Astrocyte (in vitro differentiated cells and primary cell): ENCODE results near the gene FASN. TPM values are rescaled to one million over a fixed set of nuclear protein-coding genes. Genes with fewer than 3 reads are reported as not detected.
"Not testable (repeated sequence)": the region's sequence is repeated elsewhere in the genome, so short reads cannot be mapped to it uniquely, and the experiment has no call there.

Source experiments
- DNase-seq: peaks from one replicate; pipeline ENCODE4 v3.0.0-alpha.2; 2010; ENCODE audit warnings: low read depth
- FAIRE-seq: peaks from 2 replicates; lab custom pipeline; 2011; peaks lifted over from hg19 to GRCh38; lab: Jason Lieb, UNC
- H2AFZ ChIP-seq: 2 replicates; pipeline ENCODE4 v1.6.0; 2012; ENCODE audit warnings: low read depth, low read length, inconsistent platforms
- H3K27ac ChIP-seq: 2 replicates; pipeline ENCODE4 v1.5.1; 2011; ENCODE audit warnings: low read depth, low read length, inconsistent platforms
- H3K27me3 ChIP-seq: 2 replicates; pipeline ENCODE4 v1.6.0; 2011; ENCODE audit warnings: low read length, inconsistent platforms; ENCODE audit not compliant: insufficient read depth
- H3K36me3 ChIP-seq: 2 replicates; pipeline ENCODE4 v1.5.1; 2011; ENCODE audit warnings: low read length, inconsistent platforms; ENCODE audit not compliant: insufficient read depth
- H3K4me1 ChIP-seq: 2 replicates; pipeline ENCODE4 v1.5.1; 2011; ENCODE audit warnings: low read length, inconsistent platforms; ENCODE audit not compliant: insufficient read depth
- H3K4me2 ChIP-seq: 2 replicates; pipeline ENCODE4 v1.6.0; 2012; ENCODE audit warnings: low read length, inconsistent platforms
- H3K4me3 ChIP-seq: 2 replicates; pipeline ENCODE4 v1.5.1; 2011; ENCODE audit warnings: low read depth, mild to moderate bottlenecking, low read length, inconsistent platforms; ENCODE audit not compliant: insufficient read depth
- H3K79me2 ChIP-seq: 2 replicates; pipeline ENCODE4 v1.6.0; 2012; ENCODE audit warnings: mild to moderate bottlenecking, low read length, inconsistent platforms; ENCODE audit not compliant: insufficient read depth
- H3K9ac ChIP-seq: 2 replicates; pipeline ENCODE4 v1.6.0; 2012; ENCODE audit warnings: mild to moderate bottlenecking, low read length, inconsistent platforms
- H3K9me3 ChIP-seq: 2 replicates; pipeline ENCODE4 v1.5.1; 2012; ENCODE audit warnings: low read depth, mild to moderate bottlenecking, low read length, inconsistent platforms; ENCODE audit not compliant: insufficient read depth
- H4K20me1 ChIP-seq: 2 replicates; pipeline ENCODE4 v1.6.0; 2012; ENCODE audit warnings: low read length, inconsistent platforms; ENCODE audit not compliant: insufficient read depth
- H3K27ac Mint-ChIP-seq: one replicate; pipeline ENCODE4 v1.8.0; 2021; ENCODE audit warnings: mild to moderate bottlenecking, mixed read lengths; ENCODE audit not compliant: unreplicated experiment
- H3K27me3 Mint-ChIP-seq: one replicate; pipeline ENCODE4 v1.8.0; 2021; ENCODE audit warnings: low read depth, mixed read lengths; ENCODE audit not compliant: unreplicated experiment
- H3K36me3 Mint-ChIP-seq: one replicate; pipeline ENCODE4 v1.8.0; 2021; ENCODE audit warnings: low read depth, mixed read lengths; ENCODE audit not compliant: unreplicated experiment
- H3K4me1 Mint-ChIP-seq: one replicate; pipeline ENCODE4 v1.8.0; 2021; ENCODE audit warnings: low read depth, mixed read lengths; ENCODE audit not compliant: unreplicated experiment
- H3K4me3 Mint-ChIP-seq: one replicate; pipeline ENCODE4 v1.8.0; 2021; ENCODE audit warnings: mild to moderate bottlenecking, moderate library complexity, mixed read lengths; ENCODE audit not compliant: unreplicated experiment
- H3K9me3 Mint-ChIP-seq: one replicate; pipeline ENCODE4 v1.8.0; 2021; ENCODE audit warnings: mild to moderate bottlenecking, mixed read lengths; ENCODE audit not compliant: unreplicated experiment
- EZH2 ChIP-seq: IDR thresholded peaks from 2 replicates; pipeline ENCODE4 v1.6.1; 2012; ENCODE audit warnings: mild to moderate bottlenecking, low read length, inconsistent platforms; ENCODE audit not compliant: insufficient read depth
- total RNA-seq: library from RNA; stranded (reverse); gene quantifications from 2 replicates; pipeline ENCODE4 v1.2.1, GENCODE V29; 2021
- TF ChIP-seq, protein P1 (sequence below): IDR thresholded peaks from 2 replicates; pipeline ENCODE4 v1.5.1; 2011; ENCODE audit warnings: low read depth, mild to moderate bottlenecking, inconsistent platforms, low read length, moderate library complexity; ENCODE audit not compliant: insufficient read depth

Gene FASN
- total RNA-seq, 1 donor from 2014 or later, result 203 TPM

DNA sequence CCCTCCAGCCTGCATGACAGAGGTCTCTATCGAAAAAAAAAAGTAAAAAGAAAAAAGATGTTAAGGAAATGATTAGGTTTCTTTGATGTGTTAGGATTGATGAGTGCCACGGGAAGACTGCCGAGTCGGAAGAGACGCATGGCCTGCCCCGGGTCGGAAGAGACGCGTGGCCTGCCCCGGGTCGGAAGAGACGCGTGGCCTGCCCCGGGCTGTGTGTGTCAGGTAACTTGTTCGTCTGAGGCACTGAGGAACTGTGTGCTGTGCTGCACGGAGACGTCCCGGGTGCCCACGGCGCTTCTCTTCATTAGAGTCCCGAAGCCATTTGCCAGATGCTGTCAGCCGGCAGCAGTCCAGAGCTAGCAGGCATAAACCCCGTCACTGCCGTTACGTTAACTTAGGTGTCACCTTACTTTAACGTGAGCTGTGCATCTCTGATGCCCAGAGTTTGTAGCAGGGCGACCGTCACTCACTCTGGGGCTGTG is 40.5 kb upstream of the FASN start:
- TF ChIP-seq EZH2, result no peak
- TF ChIP-seq, protein P1, sequence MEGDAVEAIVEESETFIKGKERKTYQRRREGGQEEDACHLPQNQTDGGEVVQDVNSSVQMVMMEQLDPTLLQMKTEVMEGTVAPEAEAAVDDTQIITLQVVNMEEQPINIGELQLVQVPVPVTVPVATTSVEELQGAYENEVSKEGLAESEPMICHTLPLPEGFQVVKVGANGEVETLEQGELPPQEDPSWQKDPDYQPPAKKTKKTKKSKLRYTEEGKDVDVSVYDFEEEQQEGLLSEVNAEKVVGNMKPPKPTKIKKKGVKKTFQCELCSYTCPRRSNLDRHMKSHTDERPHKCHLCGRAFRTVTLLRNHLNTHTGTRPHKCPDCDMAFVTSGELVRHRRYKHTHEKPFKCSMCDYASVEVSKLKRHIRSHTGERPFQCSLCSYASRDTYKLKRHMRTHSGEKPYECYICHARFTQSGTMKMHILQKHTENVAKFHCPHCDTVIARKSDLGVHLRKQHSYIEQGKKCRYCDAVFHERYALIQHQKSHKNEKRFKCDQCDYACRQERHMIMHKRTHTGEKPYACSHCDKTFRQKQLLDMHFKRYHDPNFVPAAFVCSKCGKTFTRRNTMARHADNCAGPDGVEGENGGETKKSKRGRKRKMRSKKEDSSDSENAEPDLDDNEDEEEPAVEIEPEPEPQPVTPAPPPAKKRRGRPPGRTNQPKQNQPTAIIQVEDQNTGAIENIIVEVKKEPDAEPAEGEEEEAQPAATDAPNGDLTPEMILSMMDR, result no peak
- H3K9me3 Mint-ChIP-seq, result no peaks in the 10 kb centered on the region
- Histone ChIP-seq H3K4me3 (no peak overlapping the region), H3K36me3 (no peaks in the 10 kb centered on the region), H3K27me3 (no peaks in the 10 kb centered on the region), H2AFZ (no peak overlapping the region), H4K20me1 (no peaks in the 10 kb centered on the region), H3K4me2 (no peak overlapping the region), H3K9ac (no peak overlapping the region), H3K4me1 (no peaks in the 10 kb centered on the region), H3K79me2 (no peaks in the 10 kb centered on the region), H3K9me3 (no peaks in the 10 kb centered on the region), H3K27ac (no peak overlapping the region)
- no peaks in the 10 kb centered on the region for H3K27me3 Mint-ChIP-seq
- H3K4me1 Mint-ChIP-seq, result no peaks in the 10 kb centered on the region
- FAIRE-seq (no peak), DNase-seq (no peak)
- peak overlapping the region; percentile 29 for H3K4me3 Mint-ChIP-seq
- H3K27ac Mint-ChIP-seq, result no peak overlapping the region
- peaks cover 9% of the 10 kb centered on the region for H3K36me3 Mint-ChIP-seq

DNA sequence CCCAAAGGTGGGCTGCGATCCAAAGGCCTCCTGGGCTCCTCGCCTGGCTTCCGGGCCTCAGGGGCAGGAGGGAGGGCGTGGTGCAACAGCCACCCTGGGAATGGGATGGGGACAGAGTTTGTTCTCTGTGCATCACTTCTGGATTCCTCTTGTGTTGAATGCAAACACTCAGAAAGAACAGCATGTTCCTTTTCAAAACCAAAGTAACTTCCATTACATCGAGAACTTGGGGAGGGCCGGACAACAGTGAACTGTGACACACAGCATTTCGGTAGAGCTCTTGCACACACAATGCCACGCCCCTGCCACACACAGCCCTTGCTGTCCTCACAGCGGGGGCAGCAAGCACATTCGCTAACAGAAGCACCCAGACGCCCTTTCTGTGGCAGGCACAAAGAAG is 36.1 kb upstream of the FASN start:
- Histone ChIP-seq H3K9ac (no peak overlapping the region), H3K4me1 (no peaks in the 10 kb centered on the region), H2AFZ (no peak overlapping the region), H3K27me3 (no peaks in the 10 kb centered on the region), H3K79me2 (no peaks in the 10 kb centered on the region), H3K4me3 (no peak overlapping the region), H4K20me1 (no peaks in the 10 kb centered on the region), H3K4me2 (no peak overlapping the region), H3K36me3 (no peaks in the 10 kb centered on the region), H3K9me3 (no peaks in the 10 kb centered on the region), H3K27ac (no peak overlapping the region)
- Mint-ChIP-seq H3K27me3 (no peaks in the 10 kb centered on the region), H3K9me3 (no peaks in the 10 kb centered on the region), H3K27ac (no peak overlapping the region), H3K4me3 (no peak overlapping the region), H3K36me3 (peaks cover 7% of the 10 kb centered on the region), H3K4me1 (no peaks in the 10 kb centered on the region)
- FAIRE-seq (no peak), DNase-seq (no peak)
- TF ChIP-seq, protein P1, result no peak
- TF ChIP-seq EZH2, result no peak

DNA sequence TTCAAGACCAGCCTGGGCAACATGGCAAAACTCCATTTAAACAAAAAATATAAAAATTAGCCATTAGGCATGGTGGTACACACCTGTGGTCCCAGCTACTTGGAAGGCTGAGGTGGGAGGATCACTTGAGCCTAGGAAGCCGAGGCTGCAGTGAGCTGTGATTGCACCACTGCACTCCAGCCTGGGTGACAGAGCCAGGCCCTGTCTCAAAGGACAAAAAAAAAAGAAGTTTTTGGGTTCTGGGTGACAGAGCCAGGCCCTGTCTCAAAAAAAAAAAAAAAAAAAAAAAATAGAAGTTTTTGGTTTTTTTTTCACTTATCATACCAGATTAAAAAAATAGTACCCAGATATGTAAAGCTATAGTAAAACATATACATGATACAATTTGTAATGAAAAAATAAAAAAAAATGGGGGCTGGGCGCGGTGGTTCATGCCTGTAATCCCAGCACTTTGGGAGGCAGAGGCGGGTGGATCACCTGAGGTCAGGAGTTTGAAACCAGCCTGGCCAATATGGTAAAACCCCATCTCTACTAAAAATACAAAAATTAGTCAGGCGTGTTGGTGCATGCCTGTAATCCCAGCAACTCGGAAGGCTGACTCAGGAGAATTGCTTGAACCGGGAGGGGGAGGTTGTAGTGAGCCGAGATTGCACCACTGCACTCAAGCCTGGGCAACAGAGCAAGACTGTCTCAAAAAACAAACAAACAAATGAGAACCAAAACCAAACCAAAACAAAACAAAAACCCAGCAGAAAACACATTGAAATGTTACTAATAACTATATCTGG is 35.3 kb upstream of the FASN start:
- not testable (repeated sequence) for H3K9me3 ChIP-seq, H3K4me2 ChIP-seq, H3K27ac ChIP-seq, FAIRE-seq, H3K36me3 Mint-ChIP-seq, H3K9ac ChIP-seq, H4K20me1 ChIP-seq, H3K27me3 ChIP-seq, H2AFZ ChIP-seq, H3K4me1 ChIP-seq, H3K4me1 Mint-ChIP-seq, H3K79me2 ChIP-seq, H3K4me3 ChIP-seq, H3K9me3 Mint-ChIP-seq, H3K36me3 ChIP-seq, H3K27me3 Mint-ChIP-seq
- DNase-seq, result peak; percentile 48
- Mint-ChIP-seq H3K27ac (peak overlapping the region; percentile 47), H3K4me3 (peak overlapping the region; percentile 14)
